Measurements from ENCODE around the gene NUDC.

NUDC gene

GRCh38 chr1:26984291-26984690 lies 62.7 kb downstream of the NUDC start (continued):
- TF ChIP-seq PRDM2 (tag by site-specific recombination; IDR thresholded peaks at IDR 0.05; ENCODE audit: borderline replicate concordance) = no peak
- no peak for TF ChIP-seq KLF1 (tag by site-specific recombination; IDR thresholded peaks at IDR 0.05)
- TF ChIP-seq ZNF623 (tag by site-specific recombination; IDR thresholded peaks at IDR 0.05) = no peak

GRCh38 chr1:26986658-26987057 lies 65.1 kb downstream of the NUDC start:
- CTCF ChIA-PET = interaction anchor here (0.6 to 2.3 kb wide), 5 partner anchors 10 to 58 kb away, joined by 4 to 16 read pairs (median 11); no protein-coding TSS in a partner anchor
- Histone ChIP-seq H3K36me3 (ENCODE audit: control insufficient read depth in 2 of 2, insufficient read depth in 1 of 2, low read length in 2 of 2) (no peaks in the 10 kb centered on the region), H3K9me3 (ENCODE audit: control insufficient read depth, insufficient read depth, low read depth, low read length) (no peaks in the 10 kb centered on the region), H3K4me3 (ENCODE audit: low read depth, low read length) (no peak overlapping the region), H3K27ac (ENCODE audit: extremely low read depth, low read depth, low read length) (no peak overlapping the region), H3K4me1 (ENCODE audit: control insufficient read depth, insufficient read depth, low read length) (no peaks in the 10 kb centered on the region)
- POLR2A ChIA-PET = no interaction called here
- TF ChIP-seq BCL11A (tag by site-specific recombination; IDR thresholded peaks at IDR 0.05; ENCODE audit: low read depth) (no peak), ZNF16 (tag by site-specific recombination; IDR thresholded peaks at IDR 0.05; ENCODE audit: low read depth) (no peak), ZBTB21 (tag by site-specific recombination; IDR thresholded peaks at IDR 0.05) (no peak), ZBTB17 (tag by site-specific recombination; IDR thresholded peaks at IDR 0.05) (no peak), ZNF350 (tag by site-specific recombination; IDR thresholded peaks at IDR 0.05) (no peak), YY1 (tag by site-specific recombination; IDR thresholded peaks at IDR 0.05) (no peak), ZNF157 (tag by site-specific recombination; IDR thresholded peaks at IDR 0.05) (no peak), ZNF558 (tag by site-specific recombination; IDR thresholded peaks at IDR 0.05) (no peak), ZNF626 (tag by site-specific recombination; IDR thresholded peaks at IDR 0.05) (no peak), ZNF280D (tag by site-specific recombination; IDR thresholded peaks at IDR 0.05) (no peak), ZNF548 (tag by site-specific recombination; IDR thresholded peaks at IDR 0.05) (no peak), ZNF391 (tag by site-specific recombination; IDR thresholded peaks at IDR 0.05; ENCODE audit: borderline replicate concordance, low read depth) (no peak), ZNF654 (tag by site-specific recombination; IDR thresholded peaks at IDR 0.05; ENCODE audit: low read depth) (no peak), WT1 (tag by site-specific recombination; IDR thresholded peaks at IDR 0.05) (no peak), ZNF433 (tag by site-specific recombination; IDR thresholded peaks at IDR 0.05; ENCODE audit: low read depth) (no peak), ZNF776 (tag by site-specific recombination; IDR thresholded peaks at IDR 0.05; ENCODE audit: borderline replicate concordance) (no peak), OSR2 (tag by site-specific recombination; IDR thresholded peaks at IDR 0.05) (no peak), ZBTB8A (tag by site-specific recombination; IDR thresholded peaks at IDR 0.05) (no peak), BCL6B (tag by site-specific recombination; IDR thresholded peaks at IDR 0.05) (no peak), ZSCAN23 (tag by site-specific recombination; IDR thresholded peaks at IDR 0.05) (no peak)
